GM23338 (cell line): Measurements from ENCODE around the gene MT1E. TPM values are rescaled to one million over a fixed set of nuclear protein-coding genes. Genes with fewer than 3 reads are reported as not detected.
A peak's percentile ranks its signal among the peaks of the same experiment; 100 is the strongest.

ENCODE experiments used
- ATAC-seq: fragments of 200-7000 bp; cut with Tn5 transposase; 3 replicates; pipeline ENCODE4 v1.9.1; 2020
- DNase-seq: peaks from one replicate; pipeline ENCODE4 v3.0.0-alpha.2; 2015; ENCODE audit warnings: low spot score
- H2AFZ ChIP-seq: fragments of 200-600 bp; sonication (generic); 2 replicates; pipeline ENCODE4 v1.8.0; 2016; ENCODE audit warnings: antibody characterized with exemption, mild to moderate bottlenecking, moderate library complexity
- H3F3A ChIP-seq: fragments of 200-600 bp; sonication (generic); replicated peaks from 2 replicates; pipeline ENCODE4 v1.8.0; 2017; ENCODE audit warnings: antibody characterized with exemption, mixed run types, low read depth
- H3K27ac ChIP-seq: fragments of 200-600 bp; sonication (generic); 2 replicates; pipeline ENCODE4 v1.6.1; 2016; ENCODE audit warnings: low read depth
- H3K27me3 ChIP-seq: fragments of 200-600 bp; sonication (generic); 2 replicates; pipeline ENCODE4 v1.8.0; 2016; ENCODE audit warnings: mild to moderate bottlenecking, mixed run types, moderate library complexity; ENCODE audit not compliant: insufficient read depth
- H3K36me3 ChIP-seq: fragments of 200-600 bp; sonication (generic); 2 replicates; pipeline ENCODE4 v1.8.0; 2016; ENCODE audit warnings: mild to moderate bottlenecking; ENCODE audit not compliant: insufficient read depth
- H3K4me1 ChIP-seq: fragments of 200-600 bp; sonication (generic); 2 replicates; pipeline ENCODE4 v1.8.0; 2016; ENCODE audit warnings: mild to moderate bottlenecking, moderate library complexity; ENCODE audit not compliant: insufficient read depth
- H3K4me2 ChIP-seq: fragments of 200-600 bp; sonication (generic); 2 replicates; pipeline ENCODE4 v1.7.1; 2017; ENCODE audit warnings: mixed run types
- H3K4me3 ChIP-seq: fragments of 200-600 bp; sonication (generic); 2 replicates; pipeline ENCODE4 v1.6.1; 2016; ENCODE audit warnings: mixed run types
- H3K79me2 ChIP-seq: fragments of 200-600 bp; sonication (generic); replicated peaks from 2 replicates; pipeline ENCODE4 v1.8.0; 2017; ENCODE audit warnings: mild to moderate bottlenecking; ENCODE audit not compliant: insufficient read depth
- H3K9me2 ChIP-seq: fragments of 200-600 bp; sonication (generic); 2 replicates; pipeline ENCODE4 v1.8.0; 2017; ENCODE audit not compliant: insufficient read depth
- H4K20me1 ChIP-seq: fragments of 200-600 bp; sonication (generic); replicated peaks from 2 replicates; pipeline ENCODE4 v1.8.0; 2017; ENCODE audit warnings: mild to moderate bottlenecking; ENCODE audit not compliant: insufficient read depth
- H3K27ac Mint-ChIP-seq: 2 replicates; pipeline ENCODE4 v1.8.0; 2020; ENCODE audit warnings: inconsistent platforms, mild to moderate bottlenecking, moderate library complexity, mixed read lengths
- H3K27me3 Mint-ChIP-seq: 3 replicates; pipeline ENCODE4 v1.8.0; 2022; ENCODE audit warnings: low read depth, mild to moderate bottlenecking, moderate library complexity, mixed read lengths, inconsistent platforms; ENCODE audit not compliant: insufficient read depth, poor library complexity
- H3K36me3 Mint-ChIP-seq: 3 replicates; pipeline ENCODE4 v1.8.0; 2021; ENCODE audit warnings: low read depth, mild to moderate bottlenecking, inconsistent platforms, moderate library complexity, mixed read lengths
- H3K4me1 Mint-ChIP-seq: 3 replicates; pipeline ENCODE4 v1.8.0; 2020; ENCODE audit warnings: mild to moderate bottlenecking, inconsistent platforms, mixed read lengths
- H3K4me3 Mint-ChIP-seq: 3 replicates; pipeline ENCODE4 v1.8.0; 2021; ENCODE audit warnings: moderate library complexity, mild to moderate bottlenecking, inconsistent platforms, mixed read lengths
- H3K9me3 Mint-ChIP-seq: 3 replicates; pipeline ENCODE4 v1.8.0; 2020; ENCODE audit warnings: moderate library complexity, mild to moderate bottlenecking, inconsistent platforms, mixed read lengths
- EZH2 ChIP-seq: fragments of 200-600 bp; sonication (generic); IDR thresholded peaks from one replicate; pipeline ENCODE4 v1.8.0; 2017; ENCODE audit warnings: antibody characterized with exemption, mild to moderate bottlenecking, low read depth; ENCODE audit not compliant: unreplicated experiment
- EZH2phosphoT487 ChIP-seq: fragments of 200-600 bp; sonication (generic); IDR thresholded peaks from one replicate; pipeline ENCODE4 v1.8.1; 2018; ENCODE audit warnings: antibody characterized with exemption; ENCODE audit not compliant: unreplicated experiment
- STAT1 ChIP-seq: IDR thresholded peaks from one replicate; pipeline ENCODE4 v1.6.1; 2016; ENCODE audit warnings: antibody characterized with exemption; ENCODE audit not compliant: unreplicated experiment
- polyA plus RNA-seq: library from polyadenylated mRNA; unstranded; fragments of >200 nt; fragmentation: Nextera tagmentation; extraction: Ambion mirVana; gene quantifications from 2 replicates; pipeline ENCODE4 v1.2.1, GENCODE V29; 2016
- total RNA-seq: library from RNA; depleted of rRNA; stranded (reverse); fragments of >200 nt; shearing (Covaris generic); gene quantifications from 2 replicates; pipeline ENCODE4 v1.2.3, GENCODE V29; 2014
- TF ChIP-seq, protein P1 (sequence below): IDR thresholded peaks from one replicate; pipeline ENCODE4 v1.6.1; 2018; ENCODE audit warnings: antibody characterized with exemption; ENCODE audit not compliant: unreplicated experiment
- TF ChIP-seq, protein P2 (sequence below): fragments of 250-450 bp; sonication (Bioruptor Pico); IDR thresholded peaks from 2 replicates; pipeline ENCODE4 v1.5.0; 2020; ENCODE audit warnings: mild to moderate bottlenecking, moderate library complexity
- TF ChIP-seq, protein P3 (sequence below), 2 experiments: fragments of 200-600 bp in 1 of 2; sonication (generic) in 1 of 2; conservative IDR thresholded peaks; 2 replicates each; pipeline versions ENCODE4 v1.5.1 to v1.6.1; 2016 to 2017; ENCODE audit warnings: antibody characterized with exemption in 2 of 2, low read depth in 2 of 2, mild to moderate bottlenecking in 2 of 2, moderate library complexity in 1 of 2

MT1E gene
- total and polyA plus RNA-seq, 2 experiments from 2014 or later: 31.0 to 121 TPM

DNA sequence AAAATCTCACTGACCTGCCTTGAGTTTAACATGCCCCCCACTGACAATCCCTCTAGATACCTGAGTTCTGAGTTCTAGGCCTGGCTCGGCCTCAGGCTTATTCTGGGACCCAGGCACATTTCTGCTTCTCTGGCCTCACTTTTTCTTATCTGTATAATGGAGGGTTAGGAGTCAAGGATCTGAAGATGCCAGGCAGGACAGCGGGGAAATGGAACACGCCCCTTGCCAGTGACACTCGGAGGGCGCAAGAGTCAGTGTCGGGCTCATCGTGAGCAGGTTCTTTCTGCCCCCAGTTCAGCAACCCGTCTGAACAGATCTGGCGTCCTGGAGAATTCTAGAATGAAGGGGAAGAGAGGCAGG, 36.8 kb upstream of the MT1E start:
- H3K27me3 ChIP-seq: peaks cover 71% of the 10 kb centered on the region
- no peak overlapping the region for H3K27ac ChIP-seq
- no peaks in the 10 kb centered on the region for H3K79me2 ChIP-seq
- H3K4me2 ChIP-seq: peak overlapping the region; percentile 96
- no peak overlapping the region for H2AFZ ChIP-seq
- no peaks in the 10 kb centered on the region for H4K20me1 ChIP-seq
- peak; percentile 13; the same call in 2 of the 3 replicates for ATAC-seq
- H3K36me3 ChIP-seq: no peaks in the 10 kb centered on the region
- Mint-ChIP-seq H3K9me3 (no peaks in the 10 kb centered on the region), H3K4me3 (peak overlapping the region; percentile 74), H3K4me1 (peaks cover 10% of the 10 kb centered on the region), H3K27ac (no peak overlapping the region), H3K36me3 (no peaks in the 10 kb centered on the region), H3K27me3 (peaks cover 58% of the 10 kb centered on the region)
- peak overlapping the region; percentile 71 for H3K4me3 ChIP-seq
- TF ChIP-seq EZH2: peak; percentile 15
- TF ChIP-seq, protein P1, sequence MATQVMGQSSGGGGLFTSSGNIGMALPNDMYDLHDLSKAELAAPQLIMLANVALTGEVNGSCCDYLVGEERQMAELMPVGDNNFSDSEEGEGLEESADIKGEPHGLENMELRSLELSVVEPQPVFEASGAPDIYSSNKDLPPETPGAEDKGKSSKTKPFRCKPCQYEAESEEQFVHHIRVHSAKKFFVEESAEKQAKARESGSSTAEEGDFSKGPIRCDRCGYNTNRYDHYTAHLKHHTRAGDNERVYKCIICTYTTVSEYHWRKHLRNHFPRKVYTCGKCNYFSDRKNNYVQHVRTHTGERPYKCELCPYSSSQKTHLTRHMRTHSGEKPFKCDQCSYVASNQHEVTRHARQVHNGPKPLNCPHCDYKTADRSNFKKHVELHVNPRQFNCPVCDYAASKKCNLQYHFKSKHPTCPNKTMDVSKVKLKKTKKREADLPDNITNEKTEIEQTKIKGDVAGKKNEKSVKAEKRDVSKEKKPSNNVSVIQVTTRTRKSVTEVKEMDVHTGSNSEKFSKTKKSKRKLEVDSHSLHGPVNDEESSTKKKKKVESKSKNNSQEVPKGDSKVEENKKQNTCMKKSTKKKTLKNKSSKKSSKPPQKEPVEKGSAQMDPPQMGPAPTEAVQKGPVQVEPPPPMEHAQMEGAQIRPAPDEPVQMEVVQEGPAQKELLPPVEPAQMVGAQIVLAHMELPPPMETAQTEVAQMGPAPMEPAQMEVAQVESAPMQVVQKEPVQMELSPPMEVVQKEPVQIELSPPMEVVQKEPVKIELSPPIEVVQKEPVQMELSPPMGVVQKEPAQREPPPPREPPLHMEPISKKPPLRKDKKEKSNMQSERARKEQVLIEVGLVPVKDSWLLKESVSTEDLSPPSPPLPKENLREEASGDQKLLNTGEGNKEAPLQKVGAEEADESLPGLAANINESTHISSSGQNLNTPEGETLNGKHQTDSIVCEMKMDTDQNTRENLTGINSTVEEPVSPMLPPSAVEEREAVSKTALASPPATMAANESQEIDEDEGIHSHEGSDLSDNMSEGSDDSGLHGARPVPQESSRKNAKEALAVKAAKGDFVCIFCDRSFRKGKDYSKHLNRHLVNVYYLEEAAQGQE: no peak
- H3K9me2 ChIP-seq: no peaks in the 10 kb centered on the region
- no peaks in the 10 kb centered on the region for H3F3A ChIP-seq
- no peaks in the 10 kb centered on the region for H3K4me1 ChIP-seq
- no peak for DNase-seq

DNA sequence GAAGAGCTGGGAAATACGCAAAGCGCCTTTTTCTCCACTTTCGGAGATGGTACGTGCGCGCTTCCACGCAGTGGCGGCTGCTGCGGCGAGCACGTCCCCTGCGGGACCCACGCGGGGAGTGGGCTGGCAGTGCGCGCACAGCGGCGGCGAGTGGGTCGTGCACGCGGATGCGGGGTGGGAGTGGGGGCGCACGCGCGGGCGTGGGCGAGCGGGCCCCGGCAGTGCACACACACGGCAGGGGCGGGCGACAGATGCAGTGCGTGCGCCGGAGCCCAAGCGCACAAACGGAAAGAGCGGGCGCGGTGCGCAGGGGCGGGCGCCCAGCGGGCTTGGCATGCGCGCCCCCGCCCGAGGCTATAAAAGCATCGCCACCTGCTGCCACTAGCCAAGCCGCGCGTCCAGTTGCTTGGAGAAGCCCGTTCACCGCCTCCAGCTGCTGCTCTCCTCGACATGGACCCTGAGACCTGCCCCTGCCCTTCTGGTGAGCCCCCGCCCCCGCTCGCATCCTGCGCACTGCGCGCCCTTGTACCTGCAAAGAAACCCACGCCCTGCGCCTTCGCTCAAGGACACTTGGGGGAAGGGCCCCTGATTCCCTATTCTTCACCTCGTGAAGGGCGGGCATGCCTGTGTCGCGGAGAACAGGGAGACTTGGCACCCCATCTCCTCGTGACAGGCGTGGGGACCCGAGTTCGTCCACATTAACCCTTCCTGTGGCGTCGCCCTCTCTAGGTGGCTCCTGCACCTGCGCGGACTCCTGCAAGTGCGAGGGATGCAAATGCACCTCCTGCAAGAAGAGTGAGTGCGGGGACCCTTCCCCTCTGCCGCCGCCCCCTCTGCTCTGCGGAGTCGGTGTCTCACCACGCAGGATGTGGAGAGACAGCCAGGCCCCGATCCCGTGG, 36.2 kb upstream of the MT1E start, which contains the start of gene MT3:
Gene MT3 (plus strand): TSS at position 388 of the 899 bp plus-strand sequence. CDS start 63 bp downstream, at position 451.
- Mint-ChIP-seq H3K4me1 (peaks cover 10% of the 10 kb centered on the region), H3K27ac (no peak within 1 kb of the TSS), H3K4me3 (peak within 1 kb of the TSS; percentile 74), H3K9me3 (no peaks in the 10 kb centered on the region), H3K36me3 (no peaks in the 10 kb centered on the region), H3K27me3 (peaks cover 53% of the 10 kb centered on the region)
- H3K79me2 ChIP-seq: no peaks in the 10 kb centered on the region
- no peaks in the 10 kb centered on the region for H3K9me2 ChIP-seq
- no peaks in the 10 kb centered on the region for H3F3A ChIP-seq
- no peak within 1 kb of the TSS for H3K27ac ChIP-seq
- DNase-seq (peak; percentile 87), ATAC-seq (peak; percentile 93)
- no peaks in the 10 kb centered on the region for H3K4me1 ChIP-seq
- peak within 1 kb of the TSS; percentile 71 for H3K4me3 ChIP-seq
- H4K20me1 ChIP-seq: no peaks in the 10 kb centered on the region
- peaks cover 72% of the 10 kb centered on the region for H3K27me3 ChIP-seq
- H2AFZ ChIP-seq: peak within 1 kb of the TSS; percentile 99
- H3K36me3 ChIP-seq: no peaks in the 10 kb centered on the region
- peak within 1 kb of the TSS; percentile 96 for H3K4me2 ChIP-seq
- TF ChIP-seq EZH2phosphoT487: no peak
- peak; percentile 17 for TF ChIP-seq EZH2
- no peak for TF ChIP-seq STAT1
- TF ChIP-seq, protein P2, sequence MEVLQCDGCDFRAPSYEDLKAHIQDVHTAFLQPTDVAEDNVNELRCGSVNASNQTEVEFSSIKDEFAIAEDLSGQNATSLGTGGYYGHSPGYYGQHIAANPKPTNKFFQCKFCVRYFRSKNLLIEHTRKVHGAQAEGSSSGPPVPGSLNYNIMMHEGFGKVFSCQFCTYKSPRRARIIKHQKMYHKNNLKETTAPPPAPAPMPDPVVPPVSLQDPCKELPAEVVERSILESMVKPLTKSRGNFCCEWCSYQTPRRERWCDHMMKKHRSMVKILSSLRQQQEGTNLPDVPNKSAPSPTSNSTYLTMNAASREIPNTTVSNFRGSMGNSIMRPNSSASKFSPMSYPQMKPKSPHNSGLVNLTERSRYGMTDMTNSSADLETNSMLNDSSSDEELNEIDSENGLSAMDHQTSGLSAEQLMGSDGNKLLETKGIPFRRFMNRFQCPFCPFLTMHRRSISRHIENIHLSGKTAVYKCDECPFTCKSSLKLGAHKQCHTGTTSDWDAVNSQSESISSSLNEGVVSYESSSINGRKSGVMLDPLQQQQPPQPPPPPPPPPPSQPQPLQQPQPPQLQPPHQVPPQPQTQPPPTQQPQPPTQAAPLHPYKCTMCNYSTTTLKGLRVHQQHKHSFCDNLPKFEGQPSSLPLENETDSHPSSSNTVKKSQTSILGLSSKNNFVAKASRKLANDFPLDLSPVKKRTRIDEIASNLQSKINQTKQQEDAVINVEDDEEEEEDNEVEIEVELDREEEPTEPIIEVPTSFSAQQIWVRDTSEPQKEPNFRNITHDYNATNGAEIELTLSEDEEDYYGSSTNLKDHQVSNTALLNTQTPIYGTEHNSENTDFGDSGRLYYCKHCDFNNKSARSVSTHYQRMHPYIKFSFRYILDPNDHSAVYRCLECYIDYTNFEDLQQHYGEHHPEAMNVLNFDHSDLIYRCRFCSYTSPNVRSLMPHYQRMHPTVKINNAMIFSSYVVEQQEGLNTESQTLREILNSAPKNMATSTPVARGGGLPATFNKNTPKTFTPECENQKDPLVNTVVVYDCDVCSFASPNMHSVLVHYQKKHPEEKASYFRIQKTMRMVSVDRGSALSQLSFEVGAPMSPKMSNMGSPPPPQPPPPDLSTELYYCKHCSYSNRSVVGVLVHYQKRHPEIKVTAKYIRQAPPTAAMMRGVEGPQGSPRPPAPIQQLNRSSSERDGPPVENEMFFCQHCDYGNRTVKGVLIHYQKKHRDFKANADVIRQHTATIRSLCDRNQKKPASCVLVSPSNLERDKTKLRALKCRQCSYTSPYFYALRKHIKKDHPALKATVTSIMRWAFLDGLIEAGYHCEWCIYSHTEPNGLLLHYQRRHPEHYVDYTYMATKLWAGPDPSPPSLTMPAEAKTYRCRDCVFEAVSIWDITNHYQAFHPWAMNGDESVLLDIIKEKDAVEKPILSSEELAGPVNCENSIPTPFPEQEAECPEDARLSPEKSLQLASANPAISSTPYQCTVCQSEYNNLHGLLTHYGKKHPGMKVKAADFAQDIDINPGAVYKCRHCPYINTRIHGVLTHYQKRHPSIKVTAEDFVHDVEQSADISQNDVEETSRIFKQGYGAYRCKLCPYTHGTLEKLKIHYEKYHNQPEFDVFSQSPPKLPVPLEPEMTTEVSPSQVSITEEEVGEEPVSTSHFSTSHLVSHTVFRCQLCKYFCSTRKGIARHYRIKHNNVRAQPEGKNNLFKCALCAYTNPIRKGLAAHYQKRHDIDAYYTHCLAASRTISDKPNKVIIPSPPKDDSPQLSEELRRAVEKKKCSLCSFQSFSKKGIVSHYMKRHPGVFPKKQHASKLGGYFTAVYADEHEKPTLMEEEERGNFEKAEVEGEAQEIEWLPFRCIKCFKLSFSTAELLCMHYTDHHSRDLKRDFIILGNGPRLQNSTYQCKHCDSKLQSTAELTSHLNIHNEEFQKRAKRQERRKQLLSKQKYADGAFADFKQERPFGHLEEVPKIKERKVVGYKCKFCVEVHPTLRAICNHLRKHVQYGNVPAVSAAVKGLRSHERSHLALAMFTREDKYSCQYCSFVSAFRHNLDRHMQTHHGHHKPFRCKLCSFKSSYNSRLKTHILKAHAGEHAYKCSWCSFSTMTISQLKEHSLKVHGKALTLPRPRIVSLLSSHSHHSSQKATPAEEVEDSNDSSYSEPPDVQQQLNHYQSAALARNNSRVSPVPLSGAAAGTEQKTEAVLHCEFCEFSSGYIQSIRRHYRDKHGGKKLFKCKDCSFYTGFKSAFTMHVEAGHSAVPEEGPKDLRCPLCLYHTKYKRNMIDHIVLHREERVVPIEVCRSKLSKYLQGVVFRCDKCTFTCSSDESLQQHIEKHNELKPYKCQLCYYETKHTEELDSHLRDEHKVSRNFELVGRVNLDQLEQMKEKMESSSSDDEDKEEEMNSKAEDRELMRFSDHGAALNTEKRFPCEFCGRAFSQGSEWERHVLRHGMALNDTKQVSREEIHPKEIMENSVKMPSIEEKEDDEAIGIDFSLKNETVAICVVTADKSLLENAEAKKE: no peak
- TF ChIP-seq, protein P3, sequence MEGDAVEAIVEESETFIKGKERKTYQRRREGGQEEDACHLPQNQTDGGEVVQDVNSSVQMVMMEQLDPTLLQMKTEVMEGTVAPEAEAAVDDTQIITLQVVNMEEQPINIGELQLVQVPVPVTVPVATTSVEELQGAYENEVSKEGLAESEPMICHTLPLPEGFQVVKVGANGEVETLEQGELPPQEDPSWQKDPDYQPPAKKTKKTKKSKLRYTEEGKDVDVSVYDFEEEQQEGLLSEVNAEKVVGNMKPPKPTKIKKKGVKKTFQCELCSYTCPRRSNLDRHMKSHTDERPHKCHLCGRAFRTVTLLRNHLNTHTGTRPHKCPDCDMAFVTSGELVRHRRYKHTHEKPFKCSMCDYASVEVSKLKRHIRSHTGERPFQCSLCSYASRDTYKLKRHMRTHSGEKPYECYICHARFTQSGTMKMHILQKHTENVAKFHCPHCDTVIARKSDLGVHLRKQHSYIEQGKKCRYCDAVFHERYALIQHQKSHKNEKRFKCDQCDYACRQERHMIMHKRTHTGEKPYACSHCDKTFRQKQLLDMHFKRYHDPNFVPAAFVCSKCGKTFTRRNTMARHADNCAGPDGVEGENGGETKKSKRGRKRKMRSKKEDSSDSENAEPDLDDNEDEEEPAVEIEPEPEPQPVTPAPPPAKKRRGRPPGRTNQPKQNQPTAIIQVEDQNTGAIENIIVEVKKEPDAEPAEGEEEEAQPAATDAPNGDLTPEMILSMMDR (conservative IDR thresholded peaks at IDR 0.05; ENCODE audit: low read depth in 2 of 2): peak in 1 of 2 experiments; percentile 17; a peak in 1 of 4 replicates
